GM23338 (cell line): Measurements from ENCODE around the gene ACTMAP. TPM values are rescaled to one million over a fixed set of nuclear protein-coding genes. Genes with fewer than 3 reads are reported as not detected.
A peak's percentile ranks its signal among the peaks of the same experiment; 100 is the strongest.

Experiments
- ATAC-seq: fragments of 200-7000 bp; cut with Tn5 transposase; 3 replicates; pipeline ENCODE4 v1.9.1; 2020
- DNase-seq: peaks from one replicate; pipeline ENCODE4 v3.0.0-alpha.2; 2015; ENCODE audit warnings: low spot score
- H2AFZ ChIP-seq: fragments of 200-600 bp; sonication (generic); 2 replicates; pipeline ENCODE4 v1.8.0; 2016; ENCODE audit warnings: antibody characterized with exemption, mild to moderate bottlenecking, moderate library complexity
- H3F3A ChIP-seq: fragments of 200-600 bp; sonication (generic); replicated peaks from 2 replicates; pipeline ENCODE4 v1.8.0; 2017; ENCODE audit warnings: antibody characterized with exemption, mixed run types, low read depth
- H3K27ac ChIP-seq: fragments of 200-600 bp; sonication (generic); 2 replicates; pipeline ENCODE4 v1.6.1; 2016; ENCODE audit warnings: low read depth
- H3K27me3 ChIP-seq: fragments of 200-600 bp; sonication (generic); 2 replicates; pipeline ENCODE4 v1.8.0; 2016; ENCODE audit warnings: mild to moderate bottlenecking, mixed run types, moderate library complexity; ENCODE audit not compliant: insufficient read depth
- H3K36me3 ChIP-seq: fragments of 200-600 bp; sonication (generic); 2 replicates; pipeline ENCODE4 v1.8.0; 2016; ENCODE audit warnings: mild to moderate bottlenecking; ENCODE audit not compliant: insufficient read depth
- H3K4me1 ChIP-seq: fragments of 200-600 bp; sonication (generic); 2 replicates; pipeline ENCODE4 v1.8.0; 2016; ENCODE audit warnings: mild to moderate bottlenecking, moderate library complexity; ENCODE audit not compliant: insufficient read depth
- H3K4me2 ChIP-seq: fragments of 200-600 bp; sonication (generic); 2 replicates; pipeline ENCODE4 v1.7.1; 2017; ENCODE audit warnings: mixed run types
- H3K4me3 ChIP-seq: fragments of 200-600 bp; sonication (generic); 2 replicates; pipeline ENCODE4 v1.6.1; 2016; ENCODE audit warnings: mixed run types
- H3K79me2 ChIP-seq: fragments of 200-600 bp; sonication (generic); replicated peaks from 2 replicates; pipeline ENCODE4 v1.8.0; 2017; ENCODE audit warnings: mild to moderate bottlenecking; ENCODE audit not compliant: insufficient read depth
- H3K9me2 ChIP-seq: fragments of 200-600 bp; sonication (generic); 2 replicates; pipeline ENCODE4 v1.8.0; 2017; ENCODE audit not compliant: insufficient read depth
- H4K20me1 ChIP-seq: fragments of 200-600 bp; sonication (generic); replicated peaks from 2 replicates; pipeline ENCODE4 v1.8.0; 2017; ENCODE audit warnings: mild to moderate bottlenecking; ENCODE audit not compliant: insufficient read depth
- H3K27ac Mint-ChIP-seq: 2 replicates; pipeline ENCODE4 v1.8.0; 2020; ENCODE audit warnings: inconsistent platforms, mild to moderate bottlenecking, moderate library complexity, mixed read lengths
- H3K27me3 Mint-ChIP-seq: 3 replicates; pipeline ENCODE4 v1.8.0; 2022; ENCODE audit warnings: low read depth, mild to moderate bottlenecking, moderate library complexity, mixed read lengths, inconsistent platforms; ENCODE audit not compliant: insufficient read depth, poor library complexity
- H3K36me3 Mint-ChIP-seq: 3 replicates; pipeline ENCODE4 v1.8.0; 2021; ENCODE audit warnings: low read depth, mild to moderate bottlenecking, inconsistent platforms, moderate library complexity, mixed read lengths
- H3K4me1 Mint-ChIP-seq: 3 replicates; pipeline ENCODE4 v1.8.0; 2020; ENCODE audit warnings: mild to moderate bottlenecking, inconsistent platforms, mixed read lengths
- H3K4me3 Mint-ChIP-seq: 3 replicates; pipeline ENCODE4 v1.8.0; 2021; ENCODE audit warnings: moderate library complexity, mild to moderate bottlenecking, inconsistent platforms, mixed read lengths
- H3K9me3 Mint-ChIP-seq: 3 replicates; pipeline ENCODE4 v1.8.0; 2020; ENCODE audit warnings: moderate library complexity, mild to moderate bottlenecking, inconsistent platforms, mixed read lengths
- CREB1 ChIP-seq: fragments of 250-450 bp; sonication (Bioruptor Pico); IDR thresholded peaks from 2 replicates; pipeline ENCODE4 v1.5.0; 2020; ENCODE audit warnings: low read depth, mild to moderate bottlenecking, moderate library complexity
- EZH2phosphoT487 ChIP-seq: fragments of 200-600 bp; sonication (generic); IDR thresholded peaks from one replicate; pipeline ENCODE4 v1.8.1; 2018; ENCODE audit warnings: antibody characterized with exemption; ENCODE audit not compliant: unreplicated experiment
- JUNB ChIP-seq: IDR thresholded peaks from one replicate; pipeline ENCODE4 v1.6.1; 2016; ENCODE audit warnings: antibody characterized with exemption; ENCODE audit not compliant: unreplicated experiment
- NANOG ChIP-seq: IDR thresholded peaks from 2 replicates; pipeline ENCODE4 v1.6.1; 2016; ENCODE audit warnings: antibody characterized with exemption, borderline replicate concordance
- POLR2AphosphoS5 ChIP-seq: IDR thresholded peaks from 2 replicates; pipeline ENCODE4 v1.6.1; 2016; ENCODE audit warnings: antibody characterized with exemption, low read depth
- ZNF462 ChIP-seq: fragments of 250-450 bp; sonication (Bioruptor Pico); IDR thresholded peaks from 2 replicates; pipeline ENCODE4 v1.5.0; 2020; ENCODE audit warnings: mild to moderate bottlenecking, moderate library complexity
- polyA plus RNA-seq: library from polyadenylated mRNA; unstranded; fragments of >200 nt; fragmentation: Nextera tagmentation; extraction: Ambion mirVana; gene quantifications from 2 replicates; pipeline ENCODE4 v1.2.1, GENCODE V29; 2016
- total RNA-seq: library from RNA; depleted of rRNA; stranded (reverse); fragments of >200 nt; shearing (Covaris generic); gene quantifications from 2 replicates; pipeline ENCODE4 v1.2.3, GENCODE V29; 2014

The ACTMAP gene
- total and polyA plus RNA-seq, 2 experiments from 2014 or later = 14.9 to 16.7 TPM

- H3F3A ChIP-seq = no peaks in the 10 kb centered on the region
- H2AFZ ChIP-seq = no peak overlapping the region
- H3K36me3 ChIP-seq = no peaks in the 10 kb centered on the region
- Mint-ChIP-seq H3K4me3 (no peak overlapping the region), H3K27me3 (peaks cover 19% of the 10 kb centered on the region), H3K4me1 (peaks cover 15% of the 10 kb centered on the region), H3K36me3 (peaks cover 26% of the 10 kb centered on the region), H3K27ac (0 out of 2 replicates have a peak overlapping the region, but pooled peaks have one; percentile 66), H3K9me3 (0 out of 3 replicates have a peak, but pooled peaks cover 3% of the 10 kb centered on the region)
- TF ChIP-seq ZNF462 (CRISPR knock-in tag) (no peak), EZH2phosphoT487 (no peak), NANOG (no peak), POLR2AphosphoS5 (0 out of 2 replicates have a peak, but pooled peaks have one; percentile 4), JUNB (no peak), CREB1 (no peak)
- ATAC-seq (no peak), DNase-seq (no peak)
- 0 out of 2 replicates have a peak overlapping the region, but pooled peaks have one; percentile 53 for H3K27ac ChIP-seq
- H4K20me1 ChIP-seq = no peaks in the 10 kb centered on the region
- H3K9me2 ChIP-seq = no peaks in the 10 kb centered on the region
- H3K79me2 ChIP-seq = no peaks in the 10 kb centered on the region
- H3K4me1 ChIP-seq = peaks cover 10% of the 10 kb centered on the region
- H3K4me3 ChIP-seq = no peak overlapping the region
- no peak overlapping the region for H3K4me2 ChIP-seq
- no peaks in the 10 kb centered on the region for H3K27me3 ChIP-seq
These were observed 9.5 kb downstream of the ACTMAP start for GRCh38 chr19:40740747-40741146.
